ENCODE results near the gene C16orf54. TPM values are rescaled to one million over a fixed set of nuclear protein-coding genes. Genes with fewer than 3 reads are reported as not detected.
A peak's percentile ranks its signal among the peaks of the same experiment; 100 is the strongest.
"Not testable (repeated sequence)": the region's sequence is repeated elsewhere in the genome, so short reads cannot be mapped to it uniquely, and the experiment has no call there.

C16orf54 gene
- total RNA-seq, 8 experiments from 2014 or later, result 0.05 to 0.28 (median 0.16) TPM; not detected in 2

DNA sequence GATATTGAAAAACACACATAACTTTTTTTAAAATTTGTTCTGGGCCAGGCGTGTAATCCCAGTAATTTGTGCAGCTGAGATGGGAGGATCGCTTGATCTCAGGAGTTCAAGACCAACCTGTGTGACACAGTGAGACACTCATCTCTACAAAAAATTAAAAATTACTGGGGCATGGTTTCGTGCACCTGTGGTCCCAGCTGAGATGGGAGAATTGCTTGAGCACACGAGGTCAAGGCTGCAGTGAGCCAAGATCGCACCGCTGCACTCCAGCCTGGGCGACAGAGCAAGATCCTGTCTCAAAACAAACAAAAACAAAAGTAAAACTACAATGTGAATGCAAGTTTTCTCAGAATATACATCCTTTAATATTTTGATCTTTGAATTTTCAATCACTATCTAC lies 15.1 kb downstream of the C16orf54 start:
- Histone ChIP-seq H3K27ac (no peak overlapping the region), H3K4me1 (replicated peaks in 1 of 2) (no peaks in the 10 kb centered on the region), H3K4me3 (no peak overlapping the region)
- in situ Hi-C loops (cut with MboI; ENCODE audit: low pct_unique_long_range_greater_than_20kb in 2 of 9, low sequenced_read_pairs in 9 of 9, unreplicated experiment in 9 of 9), result no loop called here
- ATAC-seq (replicated peaks in 6 of 8), result no peak
- WGBS, 10 experiments, result 0 to 100% (median 90%) methylated on average over 1 to 6 of the region's 7 CpGs; no CpG with 5 or more reads in 1 of the 10 experiments

DNA sequence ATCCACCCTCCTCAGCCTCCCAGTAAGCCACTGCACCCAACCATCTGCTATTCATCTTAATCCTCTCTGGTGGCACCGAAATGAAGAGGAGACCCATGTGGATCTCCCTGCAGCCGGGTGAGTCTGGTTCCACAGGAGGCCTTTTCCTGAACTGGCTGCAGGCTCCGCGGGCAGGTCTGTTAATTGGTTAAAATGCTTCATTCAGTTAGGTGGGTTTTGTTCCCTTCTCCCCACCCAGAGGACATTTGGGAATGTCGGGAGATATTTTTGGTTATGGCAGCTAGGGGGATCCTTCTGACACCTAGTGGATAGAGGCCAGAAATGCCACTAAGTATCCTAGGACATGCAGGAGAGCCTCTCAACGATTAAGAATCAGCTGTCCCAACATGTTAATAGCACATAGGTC lies 16.7 kb downstream of the C16orf54 start:
- Histone ChIP-seq H3K27ac (no peak overlapping the region), H3K4me3 (no peak overlapping the region), H3K4me1 (replicated peaks in 1 of 2) (no peaks in the 10 kb centered on the region)
- peak; percentile 47 to 98 (median 66) for ATAC-seq (replicated peaks in 6 of 8)
- WGBS, 10 experiments, result 0 to 60% (median 29%) methylated on average over 1 to 6 of the region's 6 CpGs; no CpG with 5 or more reads in 2 of the 10 experiments
- in situ Hi-C loops (cut with MboI; ENCODE audit: low pct_unique_long_range_greater_than_20kb in 2 of 9, low sequenced_read_pairs in 9 of 9, unreplicated experiment in 9 of 9), result no loop called here

DNA sequence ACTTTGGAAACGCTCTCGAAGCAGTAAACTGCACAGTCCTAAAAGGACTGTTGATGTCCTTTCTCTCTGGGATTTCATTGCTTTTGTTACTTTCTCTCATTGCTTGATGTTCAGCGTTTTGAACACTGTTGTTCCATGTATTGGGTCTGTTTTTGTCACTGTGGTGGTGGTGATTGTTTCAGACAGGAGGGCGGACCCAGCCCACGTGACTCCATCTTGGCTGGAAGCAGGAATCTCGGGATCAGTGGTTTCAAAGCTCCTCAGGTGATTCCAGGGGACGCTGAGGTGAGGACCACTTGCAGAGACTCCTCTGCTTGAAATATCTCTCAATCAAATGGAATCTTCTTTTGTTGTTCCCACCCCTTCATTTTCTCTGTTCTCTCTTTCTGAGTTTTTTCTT lies 18.3 kb downstream of the C16orf54 start:
- no peak for ATAC-seq (replicated peaks in 6 of 8)
- H3K27ac ChIP-seq, result no peak overlapping the region
- no peaks in the 10 kb centered on the region for H3K4me1 ChIP-seq (replicated peaks in 1 of 2)
- in situ Hi-C loops (cut with MboI; ENCODE audit: low pct_unique_long_range_greater_than_20kb in 2 of 9, low sequenced_read_pairs in 9 of 9, unreplicated experiment in 9 of 9), result no loop called here
- no peak overlapping the region for H3K4me3 ChIP-seq
- WGBS, 10 experiments, result 30 to 88% (median 80%) methylated on average over 1 to 7 of the region's 7 CpGs; no CpG with 5 or more reads in 3 of the 10 experiments

DNA sequence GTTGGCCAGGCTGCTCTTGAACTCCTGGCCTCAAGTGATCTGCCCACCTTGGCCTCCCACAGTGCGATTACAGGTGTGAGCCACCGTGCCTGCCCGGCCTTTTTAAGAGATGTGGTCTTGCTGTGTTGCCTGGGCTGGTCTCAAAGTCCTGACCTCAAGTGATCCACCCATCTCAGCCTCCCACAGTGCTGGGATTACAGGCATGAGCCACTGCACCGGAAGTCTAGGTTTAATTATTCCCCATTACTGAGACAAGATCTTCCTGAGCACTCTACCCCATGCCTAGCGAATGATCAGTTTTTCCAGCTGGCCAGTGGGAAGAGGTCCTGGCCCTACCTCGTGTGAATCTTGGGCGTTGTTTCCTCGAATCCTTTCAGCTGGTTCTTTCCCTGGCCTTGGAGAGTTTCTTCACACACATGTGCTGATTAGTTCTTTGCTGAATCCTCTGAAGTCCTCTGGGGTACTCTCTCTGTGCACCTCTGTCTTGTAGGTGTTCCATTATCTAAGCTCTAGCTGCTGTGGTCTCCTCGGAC lies 18.9 kb downstream of the C16orf54 start:
- 8 to 100% (median 60%) methylated on average over 1 to 4 of the region's 9 CpGs; no CpG with 5 or more reads in 5 of the 10 experiments for WGBS, 10 experiments
- Histone ChIP-seq H3K4me3 (no peak overlapping the region), H3K4me1 (replicated peaks in 1 of 2) (no peaks in the 10 kb centered on the region), H3K27ac (no peak overlapping the region)
- in situ Hi-C loops (cut with MboI; ENCODE audit: low pct_unique_long_range_greater_than_20kb in 2 of 9, low sequenced_read_pairs in 9 of 9, unreplicated experiment in 9 of 9), result no loop called here
- peak in 1 of 8 experiments; percentile 70 for ATAC-seq (replicated peaks in 6 of 8)

DNA sequence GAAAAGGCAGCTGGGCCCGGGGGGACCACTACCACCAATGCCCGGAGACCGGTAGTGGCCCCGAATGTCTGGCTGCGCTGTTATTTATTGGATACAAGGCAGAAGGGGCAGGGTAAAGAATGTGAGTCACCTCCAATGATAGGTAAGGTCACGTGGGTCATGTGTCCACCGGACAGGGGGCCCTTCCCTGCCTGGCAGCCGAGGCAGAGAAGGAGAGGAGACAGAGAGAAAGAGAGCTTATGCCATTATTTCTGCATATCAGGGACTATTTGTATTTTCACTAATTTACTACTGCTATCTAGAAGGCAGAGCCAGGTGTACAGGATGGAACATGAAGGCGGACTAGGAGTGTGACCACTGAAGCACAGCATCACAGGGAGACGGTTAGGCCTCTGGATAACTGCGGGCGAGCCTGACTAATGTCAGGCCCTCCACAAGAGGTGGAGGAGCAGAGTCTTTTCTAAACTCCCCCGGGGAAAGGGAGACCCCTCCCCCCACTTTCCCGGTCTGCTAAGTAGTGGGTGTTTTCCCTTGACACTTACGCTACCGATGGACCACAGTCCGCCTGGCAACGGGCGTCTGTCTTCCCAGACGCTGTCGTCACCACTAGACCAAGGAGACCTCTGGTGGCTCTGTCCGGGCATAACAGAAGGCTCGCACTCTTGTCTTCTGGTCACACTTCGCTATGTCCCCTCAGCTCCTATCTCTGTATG lies 24.5 kb downstream of the C16orf54 start:
- in situ Hi-C loops (cut with MboI; ENCODE audit: low pct_unique_long_range_greater_than_20kb in 2 of 9, low sequenced_read_pairs in 9 of 9, unreplicated experiment in 9 of 9), result loop anchor here in 1 of 9 experiments (25.0 kb wide), 1 partner anchor 316 kb away; the partner anchor contains the start of gene TLCD3B
- H3K4me1 ChIP-seq (replicated peaks in 1 of 2), result not testable (repeated sequence)
- Histone ChIP-seq H3K27ac (peak overlapping the region in 1 of 2 donors; percentile 55), H3K4me3 (peak overlapping the region in 1 of 5 donors; percentile 4)
- WGBS, 10 experiments, result 33 to 81% (median 65%) methylated on average over 2 to 5 of the region's 24 CpGs; no CpG with 5 or more reads in 7 of the 10 experiments
- peak; percentile 93 to 99 (median 98) for ATAC-seq (replicated peaks in 6 of 8)

DNA sequence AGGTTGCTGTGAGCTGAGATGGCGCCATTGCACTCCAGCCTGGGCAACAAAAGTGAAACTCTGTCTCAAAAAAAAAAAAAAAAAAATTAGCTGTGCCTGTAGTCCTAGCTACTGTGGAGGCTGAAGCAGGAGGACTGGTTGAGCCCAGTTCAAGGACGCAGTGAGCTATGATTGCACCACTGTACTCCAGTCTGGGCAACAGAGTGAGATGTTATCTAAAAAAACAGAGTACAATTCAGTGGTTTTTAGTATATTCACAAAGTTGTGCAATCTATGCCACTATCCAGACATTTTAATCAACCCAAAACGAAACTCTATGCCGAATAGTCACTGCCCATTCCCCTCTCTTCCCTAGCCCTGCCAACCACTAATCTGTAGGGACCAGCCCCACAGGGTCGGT lies 25.1 kb downstream of the C16orf54 start:
- no peak overlapping the region for H3K4me3 ChIP-seq
- 90 to 100% (median 91%) methylated on average over 1 to 2 of the region's 5 CpGs; no CpG with 5 or more reads in 6 of the 10 experiments for WGBS, 10 experiments
- peak overlapping the region in 1 of 2 donors; percentile 55 for H3K27ac ChIP-seq
- in situ Hi-C loops (cut with MboI; ENCODE audit: low pct_unique_long_range_greater_than_20kb in 2 of 9, low sequenced_read_pairs in 9 of 9, unreplicated experiment in 9 of 9), result loop anchor here in 1 of 9 experiments (25.0 kb wide), 1 partner anchor 317 kb away; the partner anchor contains the start of gene TLCD3B
- H3K4me1 ChIP-seq (replicated peaks in 1 of 2), result peaks cover 7 to 8% of the 10 kb centered on the region in 2 donors
- no peak for ATAC-seq (replicated peaks in 6 of 8)

DNA sequence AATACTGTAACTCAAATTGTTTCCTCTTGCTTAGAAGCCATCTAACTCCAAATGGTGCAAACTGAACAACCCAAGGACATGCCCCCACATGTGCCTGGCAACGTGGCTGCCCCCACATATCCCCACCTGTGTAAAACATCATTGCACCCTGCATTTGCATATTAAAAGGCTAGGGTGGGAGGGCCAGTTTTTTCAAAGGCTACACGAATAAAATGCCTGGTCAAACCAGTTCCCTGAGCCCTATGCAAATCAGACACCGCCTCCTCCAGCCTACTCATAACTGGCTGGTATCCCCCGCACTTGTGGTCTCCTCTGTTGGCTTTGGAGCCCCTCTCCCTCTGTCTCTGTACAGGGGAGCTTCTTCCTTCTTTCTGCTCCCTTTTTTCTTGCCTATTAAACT lies 26.7 kb downstream of the C16orf54 start:
- in situ Hi-C loops (cut with MboI; ENCODE audit: low pct_unique_long_range_greater_than_20kb in 2 of 9, low sequenced_read_pairs in 9 of 9, unreplicated experiment in 9 of 9), result loop anchor here in 1 of 9 experiments (25.0 kb wide), 1 partner anchor 318 kb away; the partner anchor contains the start of gene TLCD3B
- 0 to 60% (median 17%) methylated on average over 1 to 4 of the region's 4 CpGs; no CpG with 5 or more reads in 3 of the 10 experiments for WGBS, 10 experiments
- no peak for ATAC-seq (replicated peaks in 6 of 8)
- Histone ChIP-seq H3K4me1 (replicated peaks in 1 of 2) (peaks cover 7 to 8% of the 10 kb centered on the region in 2 donors), H3K4me3 (no peak overlapping the region), H3K27ac (no peak overlapping the region)

DNA sequence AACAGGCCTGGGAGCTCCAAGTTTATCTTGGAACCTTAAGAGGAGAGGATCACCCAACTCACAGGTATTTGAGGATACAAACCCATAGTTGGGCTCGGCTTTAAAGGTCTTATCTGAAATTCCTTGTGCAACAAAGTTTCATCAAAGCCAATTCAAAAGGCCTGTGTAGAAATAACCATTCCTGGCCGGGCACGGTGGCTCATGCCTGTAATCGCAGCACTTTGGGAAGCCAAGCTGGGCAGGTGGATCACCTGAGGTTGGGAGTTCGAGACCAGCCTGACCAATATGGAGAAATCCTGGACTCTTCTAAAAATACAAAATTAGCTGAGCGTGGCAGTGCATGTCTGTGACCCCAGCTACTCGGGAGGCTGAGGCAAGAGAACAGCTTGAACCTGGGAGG lies 28.7 kb downstream of the C16orf54 start:
- no peak for ATAC-seq (replicated peaks in 6 of 8)
- WGBS, 10 experiments, result 60 to 100% (median 90%) methylated on average over 1 to 6 of the region's 7 CpGs; no CpG with 5 or more reads in 2 of the 10 experiments
- in situ Hi-C loops (cut with MboI; ENCODE audit: low pct_unique_long_range_greater_than_20kb in 2 of 9, low sequenced_read_pairs in 9 of 9, unreplicated experiment in 9 of 9), result loop anchor here in 1 of 9 experiments (25.0 kb wide), 1 partner anchor 320 kb away; the partner anchor contains the start of gene TLCD3B
- Histone ChIP-seq H3K4me1 (replicated peaks in 1 of 2) (peaks cover 7 to 8% of the 10 kb centered on the region in 2 donors), H3K27ac (no peak overlapping the region), H3K4me3 (no peak overlapping the region)

DNA sequence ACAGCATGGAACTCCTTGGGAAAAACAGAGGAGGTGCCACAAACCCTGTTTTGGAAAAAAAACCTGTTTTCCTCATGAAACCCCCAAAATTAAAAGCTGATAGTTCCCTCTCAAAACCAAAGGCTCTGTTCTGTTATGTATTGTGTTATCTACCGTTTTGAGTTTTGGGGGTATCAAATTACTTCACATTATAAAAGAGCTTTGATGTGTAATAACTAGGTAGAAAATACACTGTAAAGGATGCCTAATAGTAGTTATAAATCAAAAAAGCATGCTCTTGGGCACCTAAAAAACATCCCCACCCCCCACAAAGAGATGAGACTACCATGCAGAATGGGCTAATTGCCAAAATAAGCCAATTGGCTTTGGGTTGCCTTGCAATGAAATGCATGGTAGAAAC lies 30.8 kb downstream of the C16orf54 start:
- in situ Hi-C loops (cut with MboI; ENCODE audit: low pct_unique_long_range_greater_than_20kb in 2 of 9, low sequenced_read_pairs in 9 of 9, unreplicated experiment in 9 of 9), result loop anchor here in 1 of 9 experiments (25.0 kb wide), 1 partner anchor 322 kb away; the partner anchor contains the start of gene TLCD3B
- Histone ChIP-seq H3K4me3 (no peak overlapping the region), H3K4me1 (replicated peaks in 1 of 2) (peaks cover 0 to 2% of the 10 kb centered on the region in 2 donors)

DNA sequence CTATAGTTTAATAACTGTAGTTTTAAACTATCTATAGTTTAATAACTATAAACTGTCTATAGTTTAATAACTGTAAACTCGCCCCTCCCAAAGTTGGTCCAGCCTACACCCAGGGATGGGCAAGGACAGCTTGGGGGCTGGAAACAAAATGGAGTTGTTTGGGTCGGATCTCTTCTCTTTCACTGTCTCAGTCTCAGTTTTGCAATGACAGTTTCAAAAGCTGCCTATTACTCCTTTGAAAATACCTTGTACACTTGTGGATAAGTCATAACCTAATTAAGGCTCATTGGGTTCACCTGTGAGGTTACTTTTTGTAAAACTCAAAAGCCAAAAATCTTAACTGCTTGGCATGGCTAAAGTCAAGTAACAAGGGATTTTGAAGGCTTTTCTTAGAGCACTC lies 31.4 kb downstream of the C16orf54 start:
- Histone ChIP-seq H3K4me1 (replicated peaks in 1 of 2) (peaks cover 1 to 5% of the 10 kb centered on the region in 2 donors), H3K27ac (no peak overlapping the region), H3K4me3 (no peak overlapping the region)
- in situ Hi-C loops (cut with MboI; ENCODE audit: low pct_unique_long_range_greater_than_20kb in 2 of 9, low sequenced_read_pairs in 9 of 9, unreplicated experiment in 9 of 9), result loop anchor here in 1 of 9 experiments (25.0 kb wide), 1 partner anchor 323 kb away; the partner anchor contains the start of gene TLCD3B
- WGBS, 10 experiments, result 0 to 100% (median 100%) methylated on average over 1 of the region's 2 CpGs; no CpG with 5 or more reads in 3 of the 10 experiments
- no peak for ATAC-seq (replicated peaks in 6 of 8)

More for the DNA sequence above, 30.8 kb downstream of the C16orf54 start:
- WGBS, 10 experiments, result 0 to 75% (median 9%) methylated on average over 1 of the region's 1 CpG; no CpG with 5 or more reads in 3 of the 10 experiments
- H3K27ac ChIP-seq, result no peak overlapping the region
- ATAC-seq (replicated peaks in 6 of 8), result no peak

DNA sequence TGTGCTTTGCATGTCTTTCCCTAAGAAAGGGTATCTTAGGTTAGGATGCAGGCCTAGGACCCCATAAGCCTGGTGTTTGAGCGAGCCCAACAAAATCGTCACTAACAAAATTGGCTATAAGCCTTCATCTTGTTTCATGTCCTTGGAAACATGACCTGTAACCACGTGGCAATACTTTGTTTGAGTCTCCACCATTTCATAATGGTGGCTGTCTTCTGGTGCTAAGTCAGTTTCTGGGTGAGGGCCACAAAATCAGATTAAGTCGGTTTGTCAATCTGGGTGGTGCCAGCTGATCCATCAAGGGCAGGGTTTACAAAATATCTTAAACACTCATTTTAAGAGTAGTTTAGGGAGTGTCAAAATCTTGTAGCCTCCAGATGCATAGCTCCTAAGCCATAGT lies 33.0 kb downstream of the C16orf54 start:
- WGBS, 10 experiments, result 40 to 89% (median 61%) methylated on average over 1 to 4 of the region's 4 CpGs; no CpG with 5 or more reads in 2 of the 10 experiments
- ATAC-seq (replicated peaks in 6 of 8), result no peak
- Histone ChIP-seq H3K4me1 (replicated peaks in 1 of 2) (peaks cover 7 to 13% of the 10 kb centered on the region in 2 donors), H3K4me3 (no peak overlapping the region), H3K27ac (no peak overlapping the region)
- in situ Hi-C loops (cut with MboI; ENCODE audit: low pct_unique_long_range_greater_than_20kb in 2 of 9, low sequenced_read_pairs in 9 of 9, unreplicated experiment in 9 of 9), result loop anchor here in 1 of 9 experiments (25.0 kb wide), 1 partner anchor 324 kb away; the partner anchor contains the start of gene TLCD3B

DNA sequence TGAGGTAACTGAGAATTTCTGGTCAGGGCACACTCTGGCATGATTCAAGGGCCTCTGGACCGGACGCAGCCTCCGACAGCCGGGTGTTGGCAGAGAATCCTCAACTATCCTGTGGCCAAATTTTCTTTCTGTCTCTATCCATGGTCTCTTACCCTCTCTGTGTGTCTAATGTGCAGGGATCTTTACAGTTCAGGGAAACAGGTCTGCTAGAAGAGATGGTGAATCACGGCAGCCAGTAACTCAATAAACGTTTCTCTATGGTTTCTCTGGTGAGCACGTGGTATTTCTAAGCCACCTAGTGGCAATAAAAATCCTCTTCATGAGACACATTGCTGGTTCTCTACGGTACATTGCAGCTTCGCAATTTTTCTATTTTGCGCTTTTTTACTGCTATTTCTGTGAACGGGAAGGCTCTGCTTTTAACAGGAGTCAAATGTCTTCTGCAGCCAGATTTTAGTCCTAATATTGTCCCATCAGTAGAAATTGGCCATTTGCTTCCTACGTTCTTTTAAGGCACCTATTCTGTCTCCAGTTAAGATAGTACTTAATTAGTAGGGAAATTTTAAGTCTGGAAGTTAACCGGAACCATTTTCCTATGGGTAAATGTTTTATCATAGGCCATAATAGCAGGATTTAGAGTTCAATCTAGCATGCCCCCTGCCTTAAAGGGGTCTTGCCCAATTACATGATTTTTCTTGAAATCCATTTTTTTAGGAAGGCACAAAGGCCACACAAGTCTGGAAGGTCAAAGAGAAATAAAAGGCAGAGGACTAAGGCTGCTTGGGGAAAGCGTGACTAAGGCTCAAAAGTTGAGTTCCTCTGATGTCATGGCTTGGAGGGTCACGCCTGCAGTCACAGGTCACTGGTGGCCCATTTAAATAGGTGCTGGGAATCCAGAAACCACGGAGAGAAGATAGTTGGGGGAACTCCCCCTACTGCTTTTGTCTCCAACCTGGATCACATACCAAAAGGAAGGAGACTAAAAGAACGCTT lies 35.3 kb downstream of the C16orf54 start:
- in situ Hi-C loops (cut with MboI; ENCODE audit: low pct_unique_long_range_greater_than_20kb in 2 of 9, low sequenced_read_pairs in 9 of 9, unreplicated experiment in 9 of 9), result loop anchor here in 1 of 9 experiments (25.0 kb wide), 1 partner anchor 327 kb away; the partner anchor contains the start of gene TLCD3B
- peak; percentile 93 to 100 (median 97) for ATAC-seq (replicated peaks in 6 of 8)
- H3K4me3 ChIP-seq, result peak overlapping the region in 2 of 5 donors; percentile 10 to 19
- 20 to 86% (median 48%) methylated on average over 2 to 17 of the region's 17 CpGs for WGBS, 10 experiments
- H3K27ac ChIP-seq, result peak overlapping the region in 1 of 2 donors; percentile 34
- peaks cover 8 to 15% of the 10 kb centered on the region in 2 donors for H3K4me1 ChIP-seq (replicated peaks in 1 of 2)

Measured in motor neuron (in vitro differentiated cells).